HFF-Myc (cell line): ENCODE data around the gene SLC16A3.

ENCODE experiments used
- DNase-seq: peaks from one replicate; pipeline ENCODE4 v3.0.0-alpha.2; 2011; ENCODE audit warnings: low read depth; ENCODE audit errors: extremely low read depth
- H3K4me3 ChIP-seq: replicated peaks from 2 replicates; pipeline ENCODE4 v1.5.1; 2011; ENCODE audit warnings: low read depth, mild to moderate bottlenecking, control low read depth, low read length
- TF ChIP-seq, protein P1 (sequence below): IDR thresholded peaks from 2 replicates; pipeline ENCODE4 v1.5.1; 2012; ENCODE audit warnings: mild to moderate bottlenecking, low read depth, low read length, control low read depth; ENCODE audit errors: missing control alignments

The SLC16A3 gene

DNA sequence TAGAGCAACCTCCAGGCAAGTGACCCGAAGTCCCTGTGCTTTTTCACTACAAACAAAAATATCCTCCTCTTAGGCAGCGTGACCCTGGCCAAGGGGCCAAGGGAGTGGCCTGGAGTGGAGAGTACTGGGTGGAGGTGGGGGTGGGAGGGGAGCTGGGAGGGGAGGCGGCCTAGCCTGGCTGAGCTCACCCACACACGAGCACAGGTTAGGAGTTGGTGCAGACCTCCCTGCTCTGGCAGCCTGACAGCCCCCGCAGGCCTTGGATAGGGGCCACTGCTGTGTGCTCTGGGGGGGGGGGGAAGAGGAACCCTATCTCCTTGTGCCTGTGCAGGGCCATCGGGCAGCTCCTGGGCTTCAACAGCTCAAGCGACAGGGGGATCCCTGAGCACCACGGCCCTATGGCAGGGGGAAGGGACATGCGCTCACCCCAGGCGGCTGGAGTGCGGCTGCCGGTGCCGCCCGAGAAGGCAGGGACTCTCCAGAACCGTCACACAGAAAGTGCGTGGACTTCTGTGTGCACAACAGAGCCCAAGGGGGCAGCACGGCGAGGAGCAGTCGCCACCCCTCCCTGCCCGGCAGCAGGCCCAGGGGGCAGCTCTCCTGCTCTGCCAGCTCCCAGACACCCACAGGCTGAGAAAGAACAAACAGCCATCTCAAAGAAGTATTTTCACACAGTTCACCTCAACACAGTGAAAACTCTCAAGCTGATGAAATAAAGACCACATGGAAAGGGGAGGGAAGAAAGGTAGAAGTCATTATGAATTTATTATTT, 13.3 kb downstream of the SLC16A3 start:
- no peak for DNase-seq
- TF ChIP-seq, protein P1, sequence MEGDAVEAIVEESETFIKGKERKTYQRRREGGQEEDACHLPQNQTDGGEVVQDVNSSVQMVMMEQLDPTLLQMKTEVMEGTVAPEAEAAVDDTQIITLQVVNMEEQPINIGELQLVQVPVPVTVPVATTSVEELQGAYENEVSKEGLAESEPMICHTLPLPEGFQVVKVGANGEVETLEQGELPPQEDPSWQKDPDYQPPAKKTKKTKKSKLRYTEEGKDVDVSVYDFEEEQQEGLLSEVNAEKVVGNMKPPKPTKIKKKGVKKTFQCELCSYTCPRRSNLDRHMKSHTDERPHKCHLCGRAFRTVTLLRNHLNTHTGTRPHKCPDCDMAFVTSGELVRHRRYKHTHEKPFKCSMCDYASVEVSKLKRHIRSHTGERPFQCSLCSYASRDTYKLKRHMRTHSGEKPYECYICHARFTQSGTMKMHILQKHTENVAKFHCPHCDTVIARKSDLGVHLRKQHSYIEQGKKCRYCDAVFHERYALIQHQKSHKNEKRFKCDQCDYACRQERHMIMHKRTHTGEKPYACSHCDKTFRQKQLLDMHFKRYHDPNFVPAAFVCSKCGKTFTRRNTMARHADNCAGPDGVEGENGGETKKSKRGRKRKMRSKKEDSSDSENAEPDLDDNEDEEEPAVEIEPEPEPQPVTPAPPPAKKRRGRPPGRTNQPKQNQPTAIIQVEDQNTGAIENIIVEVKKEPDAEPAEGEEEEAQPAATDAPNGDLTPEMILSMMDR, result no peak
- H3K4me3 ChIP-seq, result no peak overlapping the region

DNA sequence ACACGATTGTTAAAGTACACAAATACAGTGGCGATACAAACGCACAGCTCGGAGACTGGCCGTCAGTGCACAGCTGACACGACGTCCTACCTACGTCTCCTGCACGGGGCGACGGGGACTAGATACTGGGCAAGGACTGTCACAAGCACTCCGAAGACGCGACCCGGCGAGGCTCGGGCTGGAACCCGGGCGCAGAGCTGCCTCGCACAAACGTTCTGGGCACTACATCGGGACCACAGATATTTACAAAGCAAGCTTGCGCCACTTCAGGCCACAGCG, 13.8 kb downstream of the SLC16A3 start:
- no peak overlapping the region for H3K4me3 ChIP-seq
- TF ChIP-seq, protein P1, result no peak
- no peak for DNase-seq

DNA sequence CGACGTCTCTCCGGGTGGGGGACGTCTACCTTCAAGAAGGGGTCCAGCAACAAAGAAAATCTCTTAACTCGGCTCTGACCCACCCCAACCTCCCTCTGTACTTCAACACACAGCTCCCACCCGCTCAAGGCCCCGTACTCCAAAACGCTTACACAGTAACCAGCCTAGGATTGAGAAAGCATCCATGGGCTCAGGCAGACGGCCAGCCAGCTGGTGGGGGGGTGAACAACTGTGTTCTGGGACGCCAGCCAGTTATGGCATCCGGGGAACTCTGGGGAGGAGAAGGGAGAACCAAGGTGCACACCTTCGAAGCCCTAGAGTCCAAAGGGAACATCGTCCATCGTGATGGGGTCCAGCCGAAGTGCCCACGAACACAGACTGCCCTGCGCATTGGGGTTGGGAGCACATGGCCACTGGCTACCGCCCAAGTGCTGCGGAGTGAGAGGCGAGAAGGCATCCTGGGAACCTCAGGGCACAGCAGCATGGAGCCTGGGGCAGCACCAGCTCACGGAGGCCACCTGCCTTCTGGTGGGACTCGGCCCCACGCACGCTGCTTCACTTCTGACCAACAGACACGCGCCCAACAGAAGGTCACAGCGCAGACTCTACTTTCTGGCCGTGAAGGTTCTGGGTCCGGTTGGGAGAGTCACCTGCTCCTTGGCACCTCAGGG, 14.3 kb downstream of the SLC16A3 start:
- TF ChIP-seq, protein P1, result no peak
- H3K4me3 ChIP-seq, result no peak overlapping the region
- no peak for DNase-seq

DNA sequence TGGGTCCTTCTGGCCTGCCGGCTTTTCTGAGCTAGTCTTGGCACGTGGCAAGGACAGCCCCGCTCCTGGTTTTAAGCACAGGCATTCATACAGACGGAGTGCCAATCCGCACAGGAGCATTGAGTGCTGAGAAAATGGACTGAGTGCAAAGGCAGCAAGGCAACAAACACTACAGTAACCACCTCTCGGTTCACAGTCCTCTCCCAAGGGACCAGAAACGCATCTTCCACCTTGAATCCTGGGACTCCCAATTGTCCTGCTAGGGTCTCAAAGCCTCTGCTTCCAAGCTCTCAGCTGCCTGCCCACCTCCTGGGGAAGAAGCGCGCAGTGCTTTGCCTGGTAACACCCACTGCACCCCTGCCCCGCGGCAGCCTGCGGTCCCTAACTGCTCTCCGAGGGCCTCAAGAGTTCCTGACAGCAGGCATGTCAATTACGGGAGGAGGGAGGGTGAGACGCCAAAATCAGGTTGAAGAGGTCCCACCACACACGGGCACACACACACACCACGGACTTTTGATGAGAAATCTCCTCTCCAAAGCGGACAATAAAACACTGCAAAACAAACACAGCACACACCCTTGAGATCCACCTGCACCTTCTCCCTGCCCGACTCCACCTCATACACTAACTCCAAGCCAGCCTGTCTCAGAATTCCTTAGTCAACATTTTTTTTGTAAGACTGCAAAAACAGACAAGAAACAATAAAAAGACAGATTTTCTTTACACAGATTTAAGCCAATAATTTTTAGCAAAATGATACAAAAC, 15.0 kb downstream of the SLC16A3 start:
- DNase-seq, result no peak
- TF ChIP-seq, protein P1, result no peak
- no peak overlapping the region for H3K4me3 ChIP-seq

DNA sequence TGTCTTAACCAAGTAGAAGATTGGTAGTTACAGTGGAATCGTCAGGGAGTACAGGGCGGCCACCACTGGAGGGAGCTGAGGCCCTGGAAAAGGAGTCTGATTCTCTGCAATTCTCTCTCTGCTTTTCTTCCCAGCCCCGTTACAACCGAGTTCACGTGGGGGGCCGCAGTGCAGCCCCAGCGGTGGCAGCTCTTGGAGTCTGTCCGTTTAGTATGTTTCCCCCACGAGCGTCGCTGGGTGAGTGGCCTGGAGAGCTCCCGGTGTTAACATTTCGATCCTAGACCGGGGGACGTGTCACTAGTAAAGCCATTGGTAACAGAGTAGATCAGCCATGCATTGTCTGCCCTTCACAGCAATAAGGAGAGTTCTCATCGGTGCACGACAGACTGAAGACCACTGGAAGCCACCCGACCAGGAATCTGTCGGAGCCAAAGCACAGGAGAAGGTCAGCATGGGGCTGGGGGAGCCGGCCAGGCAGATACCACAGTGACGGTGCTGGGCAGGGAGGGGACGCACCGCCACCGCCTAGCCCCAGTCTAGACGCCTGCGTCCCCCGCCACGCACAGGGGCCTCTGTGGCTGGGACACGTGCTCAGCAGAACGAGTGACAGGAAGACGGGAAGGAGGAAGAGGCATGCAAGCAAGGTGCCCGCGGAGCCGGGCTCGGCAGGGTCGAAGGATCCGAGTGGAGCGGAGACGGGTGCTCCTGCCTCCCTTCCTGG, 15.7 kb downstream of the SLC16A3 start:
- no peak for DNase-seq
- TF ChIP-seq, protein P1, result peak; percentile 30
- H3K4me3 ChIP-seq, result no peak overlapping the region

DNA sequence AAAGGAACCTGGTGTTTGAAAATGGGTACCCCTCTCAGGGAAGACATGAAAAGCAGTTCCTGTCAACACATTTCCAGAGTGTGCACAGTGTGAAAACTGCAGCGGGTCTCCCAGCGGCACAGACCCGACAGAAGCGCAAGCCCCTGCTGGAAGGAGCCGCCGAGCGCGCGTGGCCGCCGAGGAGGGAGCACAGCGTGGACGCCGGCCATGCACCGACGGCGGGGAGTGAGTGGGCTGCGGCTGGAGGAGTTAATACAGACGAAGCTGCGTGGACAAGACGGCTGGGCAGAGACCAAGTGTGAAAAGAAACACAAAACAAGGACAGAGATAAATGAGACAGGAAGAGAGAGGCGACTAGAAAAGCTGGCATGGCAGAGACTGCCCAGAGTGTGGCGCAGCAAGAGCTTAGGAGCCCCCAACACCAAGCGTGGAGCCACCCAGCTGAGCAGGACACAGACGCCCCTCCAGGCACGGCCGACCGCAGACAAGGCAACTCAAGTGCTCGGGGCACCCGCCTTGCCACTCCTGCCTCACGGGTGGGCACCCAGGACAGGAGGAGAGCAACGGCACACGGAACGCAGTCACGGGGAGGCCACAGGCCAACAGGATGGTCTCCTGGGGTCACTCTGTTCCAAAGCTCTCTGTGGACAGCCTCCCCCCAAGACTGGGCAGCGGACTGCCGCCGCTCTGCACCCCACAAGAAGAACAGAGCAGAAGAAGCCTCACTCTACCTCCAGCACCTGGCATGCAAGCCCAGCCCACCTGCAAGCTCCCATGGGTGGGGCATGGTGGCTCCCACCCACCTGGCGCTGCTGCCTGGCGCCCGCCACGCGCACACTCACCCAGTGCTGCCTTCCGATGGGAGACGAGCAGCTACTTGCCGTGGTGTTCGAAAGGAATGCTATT, 16.5 kb downstream of the SLC16A3 start:
- no peak for DNase-seq
- TF ChIP-seq, protein P1, result no peak
- no peak overlapping the region for H3K4me3 ChIP-seq
